ENCODE results near the gene DISC1.

- TF ChIP-seq, protein P1, sequence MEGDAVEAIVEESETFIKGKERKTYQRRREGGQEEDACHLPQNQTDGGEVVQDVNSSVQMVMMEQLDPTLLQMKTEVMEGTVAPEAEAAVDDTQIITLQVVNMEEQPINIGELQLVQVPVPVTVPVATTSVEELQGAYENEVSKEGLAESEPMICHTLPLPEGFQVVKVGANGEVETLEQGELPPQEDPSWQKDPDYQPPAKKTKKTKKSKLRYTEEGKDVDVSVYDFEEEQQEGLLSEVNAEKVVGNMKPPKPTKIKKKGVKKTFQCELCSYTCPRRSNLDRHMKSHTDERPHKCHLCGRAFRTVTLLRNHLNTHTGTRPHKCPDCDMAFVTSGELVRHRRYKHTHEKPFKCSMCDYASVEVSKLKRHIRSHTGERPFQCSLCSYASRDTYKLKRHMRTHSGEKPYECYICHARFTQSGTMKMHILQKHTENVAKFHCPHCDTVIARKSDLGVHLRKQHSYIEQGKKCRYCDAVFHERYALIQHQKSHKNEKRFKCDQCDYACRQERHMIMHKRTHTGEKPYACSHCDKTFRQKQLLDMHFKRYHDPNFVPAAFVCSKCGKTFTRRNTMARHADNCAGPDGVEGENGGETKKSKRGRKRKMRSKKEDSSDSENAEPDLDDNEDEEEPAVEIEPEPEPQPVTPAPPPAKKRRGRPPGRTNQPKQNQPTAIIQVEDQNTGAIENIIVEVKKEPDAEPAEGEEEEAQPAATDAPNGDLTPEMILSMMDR (IDR thresholded peaks at IDR 0.05), result no peak
- no peak for TF ChIP-seq POLR2A (IDR thresholded peaks at IDR 0.05)
Measured at GRCh38 chr1:231962636-231963035, 336.0 kb downstream of the DISC1 start.
